Umbilical cord (tissue), 2 donors: ENCODE data around the gene TRMT44. TPM values are rescaled to one million over a fixed set of nuclear protein-coding genes. Genes with fewer than 3 reads are reported as not detected.

ENCODE experiments used
- DNase-seq: peaks from one replicate; pipeline ENCODE4 v3.0.0-alpha.2; 2015; ENCODE audit warnings: low spot score
- total RNA-seq: library from RNA; depleted of rRNA; stranded (reverse); fragments of >200 nt; gene quantifications from one replicate; pipeline ENCODE4 v1.2.3, GENCODE V29; 2014; ENCODE audit warnings: low replicate concordance; ENCODE audit not compliant: insufficient read depth

The TRMT44 gene
- total RNA-seq, 1 donor from 2014 or later, result 42.9 TPM

DNA sequence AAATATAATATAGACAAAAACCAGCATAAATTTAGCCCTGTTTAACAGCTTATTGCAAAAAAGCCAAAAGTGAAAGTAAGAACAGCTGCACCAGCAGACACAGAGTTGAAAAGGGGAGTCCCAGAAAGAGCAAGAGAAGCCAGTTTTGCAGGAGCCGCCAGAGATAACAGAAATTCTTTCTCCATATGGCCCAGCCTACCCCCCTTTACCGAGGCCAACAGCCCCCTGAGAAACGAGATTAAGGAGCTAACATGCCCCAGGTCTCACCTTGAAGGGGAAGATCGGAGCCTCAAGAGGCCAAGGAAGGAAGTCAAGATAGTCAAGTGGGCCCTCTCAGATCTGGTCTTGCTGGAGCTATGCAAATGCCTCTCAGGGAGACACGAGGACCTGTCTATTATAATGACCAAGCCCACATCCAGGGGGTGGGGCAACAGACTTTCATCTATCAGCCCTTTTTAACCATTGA, 4.9 kb upstream of the TRMT44 start:
- peak; percentile 79 for DNase-seq

DNA sequence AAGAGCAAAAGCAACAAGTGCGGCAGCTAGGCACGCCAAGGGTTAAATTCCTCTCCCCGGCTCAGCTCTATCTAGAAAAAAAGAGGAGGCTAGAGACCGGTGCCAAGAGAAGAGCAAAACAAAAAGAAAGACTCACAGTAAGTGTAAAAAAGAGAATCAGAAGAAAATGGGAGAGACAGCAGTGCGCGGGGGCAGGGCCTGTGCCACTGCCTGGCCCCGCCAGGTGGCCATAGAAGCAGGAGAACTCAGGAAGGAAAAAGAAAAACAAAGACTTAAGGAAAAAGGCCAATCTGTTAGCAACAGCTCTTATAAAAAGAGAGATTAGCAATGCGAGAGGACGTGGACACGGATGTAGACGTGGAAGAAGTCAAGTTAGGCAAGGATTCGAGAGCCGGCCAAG, 3.3 kb upstream of the TRMT44 start:
- peak; percentile 49 for DNase-seq

DNA sequence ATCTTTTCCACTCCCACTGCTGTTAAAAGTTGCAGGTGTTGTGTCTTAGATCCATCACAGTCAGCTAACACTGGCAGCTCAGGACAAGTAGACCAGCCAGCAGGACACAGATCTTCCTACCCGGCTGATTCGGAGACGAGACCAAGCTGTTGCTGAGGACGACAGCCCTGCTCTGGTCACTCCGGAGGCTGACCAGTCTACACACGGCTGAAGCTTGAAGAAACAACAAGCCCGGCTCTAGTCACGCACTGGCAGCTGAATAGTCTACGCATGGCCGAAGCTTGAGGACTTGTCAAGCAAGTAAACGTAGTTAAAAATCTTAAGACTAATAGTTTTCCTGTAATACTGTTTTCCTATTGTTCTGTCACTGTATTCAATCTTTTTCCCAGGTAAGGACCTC, 1.8 kb upstream of the TRMT44 start:
- no peak for DNase-seq

DNA sequence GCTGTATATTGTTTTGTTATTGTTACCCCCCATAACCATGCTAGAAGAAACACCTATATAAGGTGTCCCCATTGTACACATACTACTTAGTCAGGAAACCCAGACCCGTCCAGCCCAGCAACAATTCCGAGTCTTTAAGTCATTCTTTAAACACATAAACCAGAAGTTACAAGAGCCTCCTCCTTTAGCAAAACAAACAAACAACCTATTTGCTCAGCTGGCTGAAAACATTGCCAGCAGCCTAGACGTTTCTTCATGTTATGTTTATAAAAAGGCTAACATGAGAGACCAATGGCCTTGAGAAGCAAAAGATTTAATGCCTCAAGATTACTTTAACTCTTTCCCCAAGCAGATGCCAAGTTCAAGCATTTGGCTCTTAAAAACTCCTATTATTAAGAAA, 1.4 kb upstream of the TRMT44 start:
- no peak for DNase-seq

DNA sequence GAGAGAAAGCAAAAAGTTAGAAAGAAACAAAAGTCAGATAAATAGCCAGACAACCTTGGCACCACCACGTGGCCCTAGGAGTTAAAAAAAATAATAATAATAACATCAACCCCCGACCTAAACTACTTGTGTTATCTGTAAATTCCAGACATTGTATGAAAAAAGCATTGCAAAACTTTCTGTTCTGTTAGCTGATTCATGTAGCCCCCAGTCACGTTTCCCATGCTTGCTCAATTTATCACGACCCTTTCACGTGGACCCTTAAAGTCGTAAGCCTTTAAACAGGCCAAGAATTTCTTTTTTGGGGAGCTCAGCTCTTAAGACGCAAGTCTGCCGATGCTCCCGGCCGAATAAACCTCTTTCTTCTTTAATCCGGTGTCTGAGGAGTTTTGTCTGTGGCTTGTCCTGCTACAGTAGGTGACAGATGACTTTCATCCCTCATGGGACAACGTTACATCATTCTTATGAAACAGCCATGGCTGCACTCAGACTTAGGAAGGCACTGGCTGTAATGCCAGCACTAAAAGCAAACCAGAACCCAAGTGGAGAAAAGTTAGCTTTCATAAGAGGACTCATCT, 574 bp upstream of the TRMT44 start:
- no peak for DNase-seq

DNA sequence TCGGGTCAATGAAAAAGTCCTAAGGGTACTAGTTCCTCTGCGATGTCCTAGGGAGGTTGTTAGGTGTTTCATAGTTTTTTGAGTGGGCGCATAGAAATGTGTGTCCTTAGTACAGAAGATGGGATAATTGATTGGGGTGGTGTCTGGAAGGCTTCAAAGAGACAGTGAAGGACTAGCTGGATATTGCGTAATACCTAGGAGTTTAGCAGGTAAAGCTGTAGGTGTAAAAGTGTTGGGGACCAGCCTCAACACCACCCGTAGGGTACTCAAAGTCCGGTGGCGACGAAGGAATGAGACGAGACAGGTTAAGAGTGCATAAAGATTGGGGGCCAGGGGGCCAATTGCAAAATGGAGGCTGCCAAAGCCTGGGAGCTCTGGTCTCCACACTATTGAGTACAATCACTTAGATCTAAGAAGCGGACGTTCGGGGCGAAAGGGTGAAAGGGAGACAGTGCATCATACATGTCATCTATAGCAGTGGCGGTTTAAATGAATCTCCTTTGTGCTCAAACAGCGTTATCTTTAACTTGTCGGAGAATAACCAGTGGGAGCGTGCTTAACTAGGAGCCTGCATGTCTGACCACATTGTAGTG, 1.0 kb downstream of the TRMT44 start:
- DNase-seq, result no peak

DNA sequence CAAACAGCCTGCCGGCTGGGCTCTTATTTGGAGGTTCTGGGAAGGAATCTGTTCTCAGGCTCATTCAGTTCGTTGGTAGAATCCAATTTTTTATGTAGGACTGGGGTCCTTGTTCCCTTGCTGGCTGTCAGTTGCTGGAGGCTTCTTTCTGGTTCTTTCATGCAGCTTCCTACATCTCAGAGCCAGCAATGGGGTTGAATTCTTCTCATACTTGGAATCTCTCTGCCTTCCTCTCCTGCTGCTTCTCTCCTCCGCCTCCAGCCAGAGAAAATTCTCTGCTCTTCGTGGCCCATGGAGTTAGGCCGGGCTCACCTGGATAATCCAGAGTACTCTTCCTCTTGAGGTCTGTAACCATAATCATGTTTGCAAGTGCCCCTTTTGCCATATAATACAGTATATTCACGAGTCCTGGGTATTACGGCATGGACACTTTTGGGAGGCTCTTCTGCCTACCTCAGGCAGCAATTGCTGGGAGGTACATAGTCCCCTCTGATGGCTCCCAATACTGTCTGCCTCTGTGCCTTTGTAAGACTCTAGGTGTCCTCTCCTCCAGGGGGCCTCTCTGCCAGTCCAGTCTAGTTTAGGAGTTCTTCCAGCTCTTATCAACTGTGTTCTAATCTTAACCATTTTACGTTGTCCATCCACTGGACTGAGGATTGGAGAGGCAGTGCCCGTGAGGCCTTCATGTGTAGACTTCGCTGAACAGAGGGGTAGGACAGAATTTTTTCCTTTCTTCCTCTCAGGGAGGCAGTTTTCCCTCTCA, 2.2 kb downstream of the TRMT44 start:
- DNase-seq, result no peak

DNA sequence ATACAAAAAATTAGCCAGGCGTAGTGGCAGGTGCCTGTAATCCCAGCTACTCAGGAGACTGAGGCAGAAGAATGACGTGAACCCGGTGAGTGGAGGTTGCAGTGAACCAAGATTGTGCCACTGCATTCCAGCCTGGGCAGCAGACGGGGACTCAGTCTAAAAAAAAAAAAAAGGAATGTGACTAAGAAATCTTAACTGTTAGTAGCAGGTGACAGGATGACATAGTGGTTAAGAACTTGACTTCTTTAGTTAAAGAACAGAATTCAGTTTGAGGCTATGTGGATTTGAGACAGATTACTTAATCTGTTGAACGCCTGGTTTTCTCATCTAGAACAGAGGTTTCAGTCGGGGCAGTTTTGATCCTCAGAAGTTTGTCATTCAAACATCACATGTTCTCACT, 3.2 kb downstream of the TRMT44 start:
- no peak for DNase-seq

DNA sequence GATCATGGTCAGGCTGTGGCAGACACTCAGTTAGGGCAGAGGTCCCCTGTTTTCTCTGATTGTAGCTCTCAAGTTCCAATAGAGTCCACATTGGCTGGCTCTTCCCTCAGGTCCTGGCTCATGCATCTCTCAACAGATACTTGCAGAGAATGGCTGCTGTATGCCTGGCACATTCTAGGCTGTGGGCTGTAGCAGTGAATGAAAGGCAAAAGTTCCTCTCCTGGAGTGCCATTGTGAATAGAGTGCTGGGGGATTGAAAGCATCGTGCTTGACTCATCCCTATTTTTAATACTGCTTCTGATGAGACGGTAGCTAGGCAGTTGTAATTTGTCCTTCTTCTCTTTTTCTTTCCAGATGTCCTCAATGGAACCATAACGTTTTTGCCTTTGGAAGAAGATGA, 5.5 kb downstream of the TRMT44 start:
- DNase-seq, result no peak

DNA sequence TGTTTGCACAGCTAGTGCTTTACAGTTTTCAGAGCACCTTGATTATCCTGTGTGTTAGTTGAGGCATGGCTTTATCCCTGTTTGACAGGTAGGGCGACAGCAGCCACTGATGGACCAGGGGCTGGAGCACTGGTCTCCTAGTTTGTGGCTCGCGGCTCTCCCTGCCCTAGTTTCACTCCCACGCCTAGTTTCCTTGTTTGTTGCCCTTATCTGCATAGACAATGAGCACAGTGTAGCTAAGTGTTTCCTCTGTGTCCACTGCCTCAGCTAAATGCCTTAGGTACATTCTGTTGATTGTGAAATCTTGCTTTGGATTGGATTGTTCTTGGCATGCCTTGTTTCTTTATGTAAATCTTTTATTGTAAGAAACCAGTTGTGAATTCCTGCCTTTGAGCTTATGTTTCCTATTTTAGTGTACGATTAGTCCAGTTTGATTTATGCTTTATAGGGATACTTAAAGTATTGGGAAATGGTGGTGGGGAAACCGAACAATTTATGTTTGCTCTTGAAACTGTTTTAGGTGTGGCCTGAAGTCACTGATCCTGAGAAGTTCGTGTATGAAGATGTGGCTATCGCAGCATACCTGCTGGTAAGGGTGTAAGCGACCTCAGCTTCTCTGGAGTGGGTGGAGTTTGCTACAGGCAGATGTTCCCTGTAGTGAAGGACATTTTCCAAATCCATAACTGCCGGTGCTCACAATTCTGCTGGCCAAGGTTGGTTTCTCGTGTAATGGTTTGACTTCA, 11.0 kb downstream of the TRMT44 start:
- no peak for DNase-seq

DNA sequence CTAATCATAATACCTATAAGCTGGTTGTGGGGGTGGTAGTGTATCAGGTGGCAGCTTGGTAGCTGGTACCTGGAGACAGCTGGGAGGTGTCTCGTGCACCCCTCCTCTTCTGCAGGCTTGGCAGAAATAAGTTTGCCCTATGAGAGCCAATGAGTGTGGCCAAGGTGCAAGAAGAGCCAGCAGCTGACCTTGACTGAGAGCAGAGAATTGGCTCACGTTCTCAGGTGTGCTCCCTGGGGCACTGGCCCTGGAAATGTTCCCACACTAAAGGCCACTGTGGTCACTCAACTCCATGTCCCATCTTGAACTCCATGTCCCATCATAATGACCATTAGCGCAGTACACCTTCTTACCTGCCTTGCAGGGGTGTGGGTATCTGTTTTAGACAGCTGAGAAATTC, 13.4 kb downstream of the TRMT44 start:
- DNase-seq, result no peak

DNA sequence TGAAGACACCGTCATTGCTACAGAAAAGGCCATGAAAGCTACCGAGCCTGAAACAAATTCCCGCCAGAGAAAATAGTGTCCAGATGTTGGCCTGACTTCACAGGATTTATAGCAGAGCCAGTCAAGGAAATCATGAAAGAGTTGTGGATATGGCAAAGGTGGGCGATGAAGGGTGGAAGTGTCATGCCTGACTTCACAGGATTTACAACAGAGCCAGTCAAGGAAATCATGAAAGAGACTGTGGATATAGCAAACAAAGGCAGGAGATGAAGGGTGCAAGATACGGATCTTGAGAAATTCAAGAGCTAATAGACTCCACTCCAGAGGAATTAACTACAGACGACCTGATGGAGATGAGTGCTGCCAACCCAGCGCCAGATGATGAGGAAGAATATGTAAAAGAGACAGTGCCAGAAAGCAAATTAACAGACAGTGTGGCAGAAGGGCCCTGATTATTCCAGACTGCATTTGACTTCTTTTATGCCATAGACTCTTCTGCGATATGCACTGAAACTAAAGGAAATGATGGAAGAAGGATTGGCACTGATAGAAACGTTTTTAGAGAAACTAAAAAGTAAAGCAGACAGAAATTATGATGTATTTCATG, 17.2 kb downstream of the TRMT44 start:
- DNase-seq, result peak; percentile 36

DNA sequence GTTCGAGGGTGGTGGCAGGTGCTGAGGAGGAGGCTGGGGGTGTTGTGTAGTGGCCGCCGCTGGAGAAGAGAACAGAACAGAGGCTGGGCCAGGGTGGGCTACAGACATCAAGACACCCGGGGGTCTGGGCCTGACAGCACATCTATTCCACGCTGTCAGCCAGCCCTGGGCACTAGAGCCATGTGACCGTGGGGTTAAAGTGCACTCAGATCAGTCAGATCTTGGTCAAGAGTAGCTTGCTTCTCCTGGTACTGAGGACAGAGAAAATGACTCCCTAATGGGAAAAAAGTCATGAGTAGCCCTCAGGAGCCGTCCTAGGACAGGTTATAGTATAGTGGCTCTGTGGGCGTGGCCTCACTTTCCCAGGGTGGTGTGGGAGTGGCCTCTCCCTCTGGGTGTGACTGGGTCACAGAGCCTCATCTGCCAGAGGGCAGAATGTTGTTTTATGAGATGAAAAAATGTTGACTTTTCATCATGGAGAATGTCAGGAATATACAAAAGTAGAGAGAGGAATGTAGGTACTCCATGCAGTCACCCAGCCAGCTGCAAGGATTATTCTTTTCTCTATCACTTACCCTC, 19.4 kb downstream of the TRMT44 start:
- no peak for DNase-seq

DNA sequence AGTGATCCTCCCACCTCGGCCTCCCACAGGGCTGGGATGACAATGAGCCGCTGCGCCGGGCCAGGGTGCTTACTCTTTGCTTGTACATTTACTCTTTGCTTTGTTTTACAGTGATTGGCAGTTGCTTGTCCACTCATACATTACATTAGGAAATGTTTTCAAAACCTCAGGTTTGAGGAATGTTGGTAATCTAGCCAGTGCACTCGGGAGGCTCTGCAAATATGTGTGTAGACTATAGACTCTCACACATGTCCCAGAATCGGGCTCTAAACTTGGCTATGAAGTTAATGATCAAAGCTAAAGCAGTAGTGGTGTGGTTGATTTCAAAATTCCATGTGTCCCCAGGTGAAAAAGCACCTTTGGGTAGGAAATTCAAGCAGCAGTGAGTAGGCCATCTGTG, 20.5 kb downstream of the TRMT44 start:
- no peak for DNase-seq

DNA sequence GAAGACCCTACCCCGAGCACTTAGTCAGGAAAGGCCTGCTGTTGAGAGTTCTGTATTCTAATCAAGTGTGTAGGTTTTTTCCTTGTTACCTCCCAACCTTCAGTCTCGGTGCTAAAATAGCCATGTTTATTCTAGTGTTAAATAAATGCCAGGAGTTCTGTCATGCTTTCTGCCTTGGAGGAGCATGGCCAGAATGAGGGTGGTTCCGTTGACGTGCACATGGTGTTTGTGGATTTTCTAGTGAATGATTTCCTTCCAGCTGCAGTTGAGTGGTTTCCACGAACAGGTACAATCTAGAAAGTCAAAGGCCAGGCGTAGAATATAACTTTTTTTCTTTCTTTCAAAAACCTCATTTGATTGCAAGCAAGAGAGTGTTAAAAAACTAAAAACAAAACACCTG, 21.0 kb downstream of the TRMT44 start:
- DNase-seq, result no peak

DNA sequence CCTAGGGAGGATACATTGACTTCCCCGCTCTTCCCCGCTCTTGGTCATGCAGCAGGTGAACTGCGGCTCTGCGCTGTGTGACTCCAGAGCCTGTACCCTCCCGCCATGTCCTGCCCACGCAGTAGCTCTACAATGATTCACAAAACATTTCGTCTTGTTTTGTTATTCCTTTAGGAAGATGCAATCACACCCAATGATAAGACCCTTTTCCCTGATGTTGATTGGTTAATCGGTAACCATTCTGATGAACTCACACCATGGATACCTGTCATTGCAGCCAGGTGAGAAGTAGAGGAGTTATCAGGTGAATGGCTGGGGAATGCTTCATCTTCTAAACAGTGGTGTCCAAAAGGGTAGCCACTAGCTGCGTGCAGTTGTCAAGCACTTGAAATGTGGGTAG, 23.2 kb downstream of the TRMT44 start:
- DNase-seq, result no peak

DNA sequence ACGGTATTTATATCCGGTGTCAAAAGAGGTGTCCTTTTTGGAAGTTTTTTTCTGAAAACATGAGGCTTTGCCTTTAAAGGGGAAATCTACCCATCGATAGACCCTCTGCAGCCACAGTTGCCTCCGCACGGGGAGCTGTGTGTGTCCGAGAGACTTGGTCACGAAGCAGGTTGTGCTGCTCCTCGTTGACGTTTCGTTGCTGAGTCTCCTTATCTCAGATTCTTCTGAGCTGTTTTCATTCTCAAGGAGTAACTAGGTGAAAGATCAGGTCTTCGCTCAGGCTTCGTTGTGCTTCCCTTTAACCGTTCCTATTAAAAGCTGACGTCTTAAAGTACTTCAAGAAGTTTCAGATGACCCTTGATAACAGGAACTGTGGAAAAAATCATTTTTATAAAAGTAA, 23.8 kb downstream of the TRMT44 start:
- no peak for DNase-seq

DNA sequence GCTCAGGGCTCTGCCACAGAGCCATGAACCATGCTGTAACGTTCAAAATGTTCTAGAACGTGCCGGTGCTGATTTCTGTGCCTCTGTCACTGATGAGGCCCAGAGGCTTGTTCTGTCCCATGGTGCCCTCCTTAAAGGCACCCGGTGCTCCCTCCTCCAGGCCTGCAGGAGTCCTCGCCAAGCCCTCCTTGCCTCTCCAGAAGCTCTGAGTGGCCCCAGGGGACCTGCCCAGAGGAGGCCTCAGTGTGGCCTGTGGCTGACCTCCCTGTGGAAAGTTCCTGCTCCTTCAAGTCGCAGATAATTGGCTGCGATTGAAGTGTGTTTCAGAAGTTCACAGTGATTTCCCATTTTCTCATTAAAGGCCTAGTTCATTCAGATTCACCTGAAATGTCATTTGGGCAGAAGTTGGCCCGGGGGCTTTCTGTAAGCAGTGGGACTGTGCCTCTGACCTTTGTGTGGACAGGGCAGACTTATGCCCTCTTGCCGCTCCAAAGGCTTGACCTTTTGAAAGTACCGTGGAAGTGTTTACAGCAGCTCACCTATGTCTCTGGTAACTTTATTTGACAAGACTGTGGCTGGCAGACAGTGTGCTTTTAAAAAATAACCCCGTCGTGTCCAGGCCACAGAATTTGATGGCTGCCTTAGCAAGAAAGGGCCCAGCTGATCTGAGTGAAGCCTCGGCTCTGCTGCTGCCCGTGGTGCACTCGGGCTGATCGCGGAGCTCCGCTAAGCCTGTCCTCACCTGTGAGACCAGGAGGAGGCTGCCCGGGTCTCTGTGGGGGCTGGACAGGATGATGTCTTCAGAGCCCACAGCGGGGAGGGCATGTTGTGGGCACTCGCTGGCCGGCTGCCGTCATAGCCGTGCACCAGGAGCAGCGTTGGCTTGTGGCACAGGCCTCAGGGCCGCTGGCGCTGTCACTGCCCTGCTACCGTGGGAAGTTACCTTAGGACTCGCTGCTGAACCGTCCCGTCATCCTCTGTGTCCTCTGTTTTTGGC, 25.3 kb downstream of the TRMT44 start:
- DNase-seq, result no peak

DNA sequence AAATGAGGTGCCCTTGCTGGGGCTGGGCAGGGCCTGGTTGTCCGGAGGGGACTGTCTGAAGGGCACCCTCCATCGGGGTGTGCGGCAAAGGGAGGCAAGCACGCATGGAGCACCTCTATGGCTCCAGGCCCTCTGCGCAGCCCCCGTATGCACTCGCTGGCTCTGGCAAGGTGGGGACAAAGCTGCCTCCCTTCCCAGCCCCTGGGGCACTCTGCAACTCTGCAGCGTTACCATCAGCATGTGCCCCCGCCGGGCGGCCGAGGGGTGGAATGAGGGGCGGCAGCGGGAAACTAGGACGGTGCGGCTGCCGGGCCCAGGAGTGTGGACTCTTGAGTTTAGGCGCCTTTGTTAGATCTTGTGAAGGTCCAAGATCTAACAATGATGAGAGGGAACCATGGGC, 26.4 kb downstream of the TRMT44 start:
- no peak for DNase-seq

DNA sequence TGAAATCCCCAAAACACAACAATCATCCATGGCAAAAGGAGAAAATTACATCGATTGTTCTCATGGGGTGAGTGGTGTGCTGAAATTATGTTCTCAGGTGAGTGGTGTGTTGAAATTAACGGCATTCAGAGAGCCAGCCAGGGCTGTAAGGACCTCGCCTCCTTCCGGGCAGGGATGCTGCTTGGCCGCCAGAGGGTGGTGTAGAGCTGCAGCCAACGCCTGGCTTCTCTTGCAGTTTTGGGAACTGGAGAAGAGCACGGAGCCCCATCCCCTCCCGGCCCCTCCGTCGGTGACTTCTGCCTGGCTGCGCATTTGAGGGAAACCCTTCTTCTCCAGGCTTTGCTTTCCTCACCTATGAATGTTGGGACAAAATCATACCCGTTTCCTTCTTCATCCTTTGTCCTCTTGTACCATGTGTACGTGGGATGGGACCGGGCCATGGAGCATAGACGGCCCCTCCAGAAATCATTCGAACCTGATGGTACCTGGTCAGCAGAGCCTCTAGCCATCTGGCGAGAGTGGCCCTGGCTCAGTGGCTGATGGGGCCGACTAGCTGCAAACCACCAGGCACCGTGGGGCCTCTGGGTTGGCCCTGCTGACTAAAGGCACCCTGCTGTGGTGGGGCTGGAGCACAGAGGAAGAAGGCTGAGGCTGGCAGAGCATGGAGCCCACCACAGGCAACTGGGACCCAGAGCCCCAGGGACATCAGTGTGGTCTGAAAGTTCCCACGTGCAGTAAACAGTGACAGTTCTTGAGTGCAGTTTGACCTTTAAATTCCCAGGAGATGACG, 28.4 kb downstream of the TRMT44 start:
- DNase-seq, result peak; percentile 69
